GM19193 (cell line): ENCODE results near the gene RHOH.

ENCODE experiments used
- POLR2A ChIP-seq: IDR thresholded peaks from 4 replicates; pipeline ENCODE4 v1.6.1; 2011; ENCODE audit not compliant: insufficient read depth, insufficient read length; ENCODE audit errors: extremely low read depth

The RHOH gene

DNA sequence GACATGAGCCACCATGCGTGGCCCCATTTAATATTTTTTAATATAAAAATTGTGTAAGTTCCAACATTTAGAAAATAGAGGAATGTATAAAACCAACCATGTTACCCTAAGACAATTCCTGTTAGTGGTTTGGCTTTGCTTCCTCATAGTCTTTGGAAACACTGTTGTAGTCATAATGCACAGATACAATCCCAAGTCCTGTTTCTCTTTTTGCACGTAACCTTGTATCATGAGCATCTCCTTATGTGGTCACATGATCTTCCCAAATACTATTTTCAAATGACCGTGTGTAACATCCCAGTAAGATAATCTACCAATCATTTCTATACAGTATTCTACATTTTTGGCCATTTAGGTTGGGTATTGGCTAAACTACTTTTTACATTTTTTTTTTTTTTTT lies 13.9 kb upstream of the RHOH start:
- TF ChIP-seq POLR2A = no peak

DNA sequence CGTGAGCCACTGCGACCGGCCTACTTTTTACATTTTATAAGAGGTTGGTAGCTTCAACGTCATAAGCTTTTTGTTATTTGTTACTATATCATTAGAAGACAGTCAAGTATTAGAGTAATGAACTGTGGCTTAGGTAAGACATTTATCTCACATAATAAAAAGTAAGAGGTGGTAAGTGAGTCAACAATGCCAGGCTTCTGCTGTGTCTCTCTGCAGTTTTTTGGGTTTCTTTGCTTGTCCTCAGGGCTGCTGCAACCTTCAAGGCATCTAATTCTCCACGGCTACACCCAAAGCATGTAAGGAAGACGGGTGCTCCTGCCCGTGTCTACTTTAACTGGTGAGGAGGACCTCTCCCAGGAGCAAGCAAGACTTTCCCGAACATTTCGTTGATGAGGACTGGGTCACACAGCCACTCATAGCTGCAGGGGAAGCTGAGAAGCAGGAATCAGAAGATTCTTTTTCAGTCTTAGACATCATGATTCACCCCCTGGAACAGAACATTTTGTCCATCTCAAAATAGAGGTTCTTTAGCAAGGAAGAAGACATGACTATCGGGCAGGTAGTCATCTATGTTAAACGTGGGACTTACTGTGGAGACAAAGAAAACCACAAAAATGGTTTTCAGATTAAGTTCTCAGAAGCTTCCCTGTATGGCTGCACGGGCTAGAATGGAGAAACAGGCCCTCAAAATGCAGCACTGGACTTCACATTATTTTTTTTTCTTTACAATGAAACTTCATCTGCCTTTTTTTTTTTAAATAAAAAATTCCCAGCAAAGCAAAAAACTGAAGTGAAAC lies 13.0 kb upstream of the RHOH start:
- no peak for TF ChIP-seq POLR2A

DNA sequence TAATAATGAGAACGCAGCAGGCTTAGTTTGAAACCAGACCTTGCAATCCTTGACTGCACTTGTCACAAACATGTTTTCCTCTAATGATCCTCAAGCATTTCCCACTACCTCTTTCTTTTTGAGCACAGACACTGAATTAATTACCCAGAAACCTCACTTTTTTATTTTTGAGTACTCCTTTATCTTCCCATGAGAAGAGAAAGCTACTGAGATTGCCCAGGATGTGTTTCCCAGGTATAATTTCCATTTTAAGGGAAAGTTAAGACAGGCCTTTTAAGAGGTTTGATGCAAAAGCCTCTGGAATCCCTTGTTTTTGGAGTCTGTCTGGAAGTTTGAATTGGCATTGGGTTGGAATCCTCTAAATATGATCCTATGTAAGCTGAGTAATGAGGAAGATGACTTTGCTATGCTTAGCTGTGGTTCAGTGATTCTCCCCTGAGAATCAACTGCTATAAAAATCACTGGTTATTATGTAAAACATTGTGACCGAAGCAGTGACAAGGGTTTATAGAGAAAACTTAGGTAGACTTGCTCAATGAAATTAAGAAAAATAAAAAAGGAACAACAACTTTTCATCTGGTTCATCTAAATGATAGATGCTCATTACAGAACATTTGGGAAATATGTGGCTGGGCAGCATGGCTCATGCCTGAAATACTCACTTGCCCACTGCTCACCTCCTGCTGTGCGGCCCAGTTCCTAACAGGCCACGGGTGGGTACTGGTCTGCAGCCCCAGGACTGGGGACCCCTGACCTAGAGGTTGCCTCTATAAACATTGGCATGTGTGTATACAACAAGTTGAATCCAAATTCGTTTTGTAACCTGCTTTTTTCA lies 10.8 kb upstream of the RHOH start:
- TF ChIP-seq POLR2A = no peak

DNA sequence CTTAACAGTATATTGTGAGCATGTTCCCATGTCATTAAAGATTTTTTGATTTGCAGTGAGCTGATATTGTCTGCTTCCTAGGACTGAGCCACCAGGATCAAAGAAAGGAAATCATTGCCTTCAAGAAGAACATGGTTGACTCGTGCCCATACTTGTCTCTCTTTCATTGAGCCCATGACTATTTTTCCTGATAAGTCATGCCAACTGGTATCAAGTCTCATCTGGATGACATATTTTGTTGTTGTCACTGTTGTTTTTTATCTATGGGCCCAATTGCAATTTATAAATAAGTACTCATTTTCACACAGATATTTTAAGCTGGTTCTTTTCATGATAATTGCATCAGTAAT lies 10.2 kb upstream of the RHOH start:
- TF ChIP-seq POLR2A = no peak

DNA sequence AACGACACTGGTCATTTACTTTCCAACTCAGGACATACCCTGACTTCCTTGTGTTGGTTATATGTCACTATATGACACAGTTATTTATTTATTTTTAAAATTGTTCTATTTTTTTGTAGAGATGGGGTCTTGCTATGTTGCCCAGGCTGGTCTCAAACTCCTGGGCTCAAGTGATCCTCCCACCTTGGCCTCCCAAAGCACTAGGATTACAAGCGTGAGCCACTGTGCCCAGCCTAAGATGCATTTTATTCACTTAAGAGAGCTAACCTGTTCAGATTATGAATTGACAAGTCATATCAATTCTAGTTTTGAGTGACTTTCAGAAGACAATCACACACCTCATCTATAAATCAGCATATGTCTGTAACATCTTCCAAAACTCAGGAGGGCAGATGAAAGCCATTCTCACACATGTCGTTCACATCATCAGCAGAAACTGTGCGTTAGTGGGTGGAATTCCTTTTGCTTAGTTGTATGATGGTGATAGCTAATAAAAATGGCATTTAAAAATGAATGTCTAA lies 9.4 kb upstream of the RHOH start:
- TF ChIP-seq POLR2A = no peak

DNA sequence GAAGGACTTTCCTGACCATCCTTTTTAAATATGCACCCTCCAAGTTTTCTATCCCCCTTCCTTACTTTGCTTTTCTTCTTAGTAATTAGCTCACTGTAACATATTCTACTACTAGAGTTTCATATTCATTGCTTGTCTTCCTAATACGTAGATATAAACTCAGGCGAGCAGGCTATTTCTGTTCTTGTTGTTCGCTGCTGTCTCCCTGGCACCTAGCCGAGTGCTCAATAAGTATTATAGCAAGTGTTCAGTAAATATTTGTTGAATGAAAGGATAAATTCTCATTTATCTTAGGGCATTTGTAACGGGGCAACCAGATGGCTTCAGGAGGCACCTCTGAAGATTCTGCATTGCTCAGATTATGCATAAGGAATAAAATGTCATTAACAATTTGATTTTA lies 6.8 kb upstream of the RHOH start:
- TF ChIP-seq POLR2A = no peak

DNA sequence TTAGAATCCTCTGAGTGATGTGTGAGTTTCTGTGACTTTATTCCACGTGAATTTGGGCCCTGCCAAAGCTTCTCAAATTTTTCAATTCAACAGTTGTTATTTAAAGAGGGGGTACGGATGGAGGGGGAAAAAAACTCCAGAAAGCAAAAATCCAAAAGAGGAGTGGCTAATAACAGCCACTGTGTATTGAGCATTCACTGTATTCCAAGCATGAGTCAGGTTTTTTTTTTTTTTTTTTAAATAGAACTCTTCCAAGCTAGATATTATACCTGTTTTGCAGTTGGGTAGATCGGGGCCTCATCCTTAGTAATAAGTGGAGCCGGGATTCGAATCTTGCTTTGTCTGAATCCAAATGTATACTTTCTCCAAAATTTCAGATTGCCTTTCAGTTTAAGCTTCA lies 6.4 kb upstream of the RHOH start:
- no peak for TF ChIP-seq POLR2A

DNA sequence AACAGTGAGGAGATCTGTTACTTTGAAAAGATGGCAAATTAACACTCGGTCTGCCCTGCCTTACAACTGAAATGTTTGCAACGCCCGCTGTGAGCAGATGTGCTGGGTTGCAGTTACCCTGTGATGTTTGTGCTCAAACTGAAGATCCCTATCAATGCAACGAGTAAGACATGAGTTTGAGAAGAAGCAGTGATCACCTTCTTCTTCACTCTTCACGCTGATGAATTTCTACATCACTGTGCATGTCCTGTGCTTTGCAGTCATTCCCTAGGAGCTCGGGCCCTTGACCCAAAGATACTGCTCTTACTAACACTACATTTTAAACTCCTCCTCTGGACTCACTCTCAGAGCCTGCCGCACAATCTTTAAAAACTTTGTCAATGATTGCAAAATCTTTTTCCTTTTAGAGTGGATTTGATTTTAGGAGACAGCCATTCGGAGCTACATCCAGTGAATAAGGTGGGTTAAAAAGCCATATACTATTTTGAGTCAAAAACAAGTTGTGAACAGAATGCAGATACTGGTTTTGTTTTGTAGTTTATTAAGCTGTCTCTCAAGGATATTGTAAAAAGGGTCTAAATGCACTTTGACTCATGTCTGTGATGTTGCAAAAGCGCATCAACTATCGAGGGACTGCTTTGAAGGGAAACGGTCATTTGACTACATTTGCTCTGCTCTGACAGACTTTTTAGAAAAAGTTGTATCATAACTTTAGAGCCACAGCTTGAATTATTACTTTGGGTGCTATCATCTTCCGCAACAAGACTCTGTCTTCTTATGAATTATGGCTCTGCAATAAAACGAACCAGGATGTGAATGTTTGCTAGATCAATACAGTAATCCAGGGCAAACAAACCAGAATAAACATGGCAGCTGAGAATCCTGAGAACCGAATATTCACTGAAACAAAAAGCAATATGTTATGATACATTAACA lies 5.7 kb upstream of the RHOH start:
- no peak for TF ChIP-seq POLR2A

DNA sequence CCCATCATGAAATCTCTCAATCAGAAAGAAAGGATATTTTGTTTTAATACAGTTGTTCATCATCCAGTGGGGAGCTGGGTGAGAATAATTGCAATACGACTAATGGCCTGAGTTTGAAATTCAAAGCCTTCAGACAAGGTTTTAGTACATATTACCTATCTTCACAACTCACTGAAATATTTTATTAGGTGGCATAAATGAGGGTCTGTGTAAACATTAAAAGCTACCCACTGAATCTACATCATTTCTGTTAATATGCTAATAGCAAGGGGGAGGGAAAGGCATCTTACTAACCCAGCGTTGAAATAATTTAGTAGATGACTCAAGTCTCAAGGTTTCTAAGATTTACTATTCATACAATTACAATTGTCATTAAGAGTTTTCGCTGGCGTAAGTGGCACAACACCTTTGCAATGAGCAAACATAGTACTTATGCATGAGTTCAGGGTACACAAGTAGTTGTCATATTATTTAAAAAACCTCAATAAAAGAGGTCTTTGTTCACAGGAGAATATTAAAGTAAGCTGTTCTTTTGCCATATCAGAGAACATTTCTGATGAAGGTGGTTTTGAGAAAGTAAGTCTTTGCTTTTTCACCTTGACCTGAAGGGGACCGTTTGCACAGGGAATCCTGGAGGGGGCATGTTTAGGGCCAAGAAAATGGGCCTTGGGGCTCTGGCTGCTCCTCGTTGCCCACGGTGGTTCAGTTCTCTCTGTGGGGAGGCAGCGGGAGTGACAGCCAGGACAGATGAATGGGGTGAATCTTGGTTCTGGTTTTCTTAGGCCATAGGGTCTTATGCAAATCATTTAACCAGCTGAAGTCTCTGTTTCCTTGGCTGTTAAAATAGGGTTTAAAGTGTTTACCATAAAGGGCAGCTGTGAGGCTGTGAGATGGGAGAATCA lies 4.5 kb upstream of the RHOH start:
- TF ChIP-seq POLR2A = peak; percentile 58

DNA sequence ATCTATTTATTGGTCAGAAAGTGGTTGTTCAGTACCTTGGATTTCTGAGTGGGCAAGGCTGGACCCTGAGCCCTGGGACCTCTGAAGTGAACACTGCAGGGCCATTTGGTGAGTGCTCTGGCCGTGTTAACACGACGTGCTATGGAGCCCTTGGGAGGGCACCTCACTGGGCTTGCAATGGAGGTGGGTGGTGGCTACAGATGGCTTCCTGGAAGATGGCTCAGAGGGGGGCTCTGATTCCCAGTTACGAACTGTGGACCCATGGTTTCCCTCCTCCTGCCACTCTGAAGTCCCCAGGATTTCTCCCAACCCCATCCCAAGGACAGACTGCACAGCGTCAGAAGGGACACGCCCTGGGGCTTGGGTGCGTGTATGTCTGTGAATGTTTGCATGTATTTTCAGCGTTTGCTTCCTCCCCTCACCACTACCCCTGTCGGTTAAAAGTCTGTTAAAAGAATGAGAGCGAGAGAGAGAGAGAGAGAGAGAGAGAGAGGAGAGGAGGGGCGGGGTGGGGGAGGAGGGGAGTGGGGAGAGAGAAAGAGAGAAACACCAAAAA lies 3.7 kb upstream of the RHOH start:
- TF ChIP-seq POLR2A = peak; percentile 40

DNA sequence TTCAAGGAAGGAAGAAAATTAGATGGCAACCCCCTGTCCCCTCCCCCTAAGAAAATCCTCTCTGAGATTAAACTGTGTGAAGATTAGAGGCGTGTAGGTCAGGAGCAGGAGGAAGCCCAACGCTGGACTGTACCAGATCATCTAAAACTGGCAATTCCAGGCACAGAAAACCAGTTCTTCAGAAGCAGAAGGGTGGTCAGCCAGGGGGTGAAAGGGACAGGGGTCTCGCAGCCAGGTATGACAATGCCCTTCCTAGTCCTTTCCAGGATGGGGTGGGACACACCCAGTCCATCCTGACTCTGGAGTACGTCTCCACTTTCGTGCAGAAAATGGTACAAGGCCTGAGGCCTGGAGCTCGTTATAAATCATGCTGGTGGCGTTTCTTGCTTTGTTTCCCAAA lies 3.3 kb upstream of the RHOH start:
- no peak for TF ChIP-seq POLR2A

DNA sequence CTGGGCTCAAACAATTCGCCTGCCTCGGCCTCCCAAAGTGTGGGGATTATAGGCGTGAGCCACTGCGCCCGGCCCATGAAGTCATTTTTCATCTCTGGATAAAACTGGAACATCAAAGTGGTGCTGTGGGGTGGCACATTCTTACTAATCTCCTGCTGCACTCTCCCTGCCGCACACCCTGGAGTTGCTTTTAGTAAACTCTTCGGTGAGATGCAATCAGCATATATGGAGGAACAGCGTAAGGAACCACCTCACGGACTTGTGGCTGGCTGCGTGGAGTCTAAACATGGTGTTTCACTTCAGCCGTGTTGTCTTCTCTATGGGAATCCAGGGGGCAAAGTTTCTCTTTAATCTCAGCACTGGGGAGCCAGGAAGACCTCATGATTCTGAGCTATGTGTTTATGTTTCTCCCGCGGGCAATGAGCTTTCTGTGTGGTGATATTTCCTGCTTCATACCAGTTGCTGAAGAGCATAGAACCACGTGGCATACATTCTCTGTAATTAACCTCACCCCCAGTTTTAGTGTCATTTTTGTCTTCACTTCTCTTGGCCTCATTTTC lies 2.1 kb upstream of the RHOH start:
- TF ChIP-seq POLR2A = peak; percentile 60

DNA sequence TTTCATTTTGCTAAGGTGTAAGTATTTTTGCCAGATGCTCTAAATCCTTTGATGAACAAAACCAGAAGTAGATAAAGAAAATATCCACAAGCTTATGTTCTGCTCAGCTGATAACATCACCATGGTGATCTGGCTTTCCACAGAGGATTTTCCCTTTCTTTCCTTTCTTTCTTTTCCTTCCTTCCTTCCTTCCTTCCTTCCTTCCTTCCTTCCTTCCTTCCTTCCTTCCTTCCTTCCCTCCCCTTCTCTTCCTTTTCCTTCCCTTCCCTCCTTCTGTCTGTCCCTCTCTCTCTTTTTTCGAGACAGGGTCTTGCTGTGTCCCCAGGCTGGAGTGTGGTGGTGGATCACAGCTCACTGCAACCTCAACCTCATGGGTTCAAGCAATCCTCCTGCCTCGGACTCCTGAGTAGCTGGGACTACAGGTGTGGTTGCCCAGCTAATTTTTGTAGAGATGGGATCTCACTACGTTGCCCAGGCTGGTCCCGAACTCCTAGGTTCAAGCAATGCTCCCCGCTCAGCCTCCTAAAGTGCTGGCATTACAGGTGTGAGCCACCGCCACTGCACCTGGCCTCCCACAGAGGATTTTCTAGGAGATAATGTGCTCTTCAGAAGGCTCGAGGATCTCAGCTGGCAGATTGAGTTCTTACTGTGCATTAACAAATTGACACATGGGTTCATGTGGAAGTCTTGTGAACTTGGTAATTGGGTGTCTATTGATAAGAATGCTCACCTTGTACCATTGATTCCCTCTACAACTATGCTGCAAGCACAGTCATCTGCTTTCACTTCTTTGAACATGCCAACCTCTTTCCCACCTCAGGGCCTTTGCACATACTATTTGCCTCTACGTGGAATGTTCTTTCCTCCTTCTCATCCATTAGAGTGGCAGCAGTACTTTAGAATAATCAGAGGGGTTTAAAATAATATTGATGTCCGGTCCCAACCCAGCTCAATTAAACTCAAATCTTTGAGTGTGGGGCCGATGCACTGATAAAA lies 1.4 kb upstream of the RHOH start:
- TF ChIP-seq POLR2A = no peak

DNA sequence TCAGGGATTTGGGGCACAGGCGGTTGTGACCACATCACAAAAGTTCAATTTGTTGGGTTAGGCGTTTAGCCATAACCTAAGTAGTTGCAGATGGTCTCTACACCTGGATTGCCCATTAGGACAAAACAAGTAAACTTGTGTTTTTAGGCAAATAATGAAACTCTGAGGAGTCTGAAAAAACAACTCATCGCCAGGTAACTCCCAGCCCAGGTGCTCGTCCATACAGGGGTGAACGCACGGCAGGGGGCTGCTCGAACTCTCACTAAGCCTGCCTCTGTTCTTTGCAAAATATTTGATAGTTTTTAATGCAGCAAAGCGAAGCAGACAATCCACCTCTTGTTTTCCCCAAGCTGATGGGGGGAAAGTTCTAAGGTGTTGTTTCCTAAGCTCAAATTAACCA lies 559 bp upstream of the RHOH start:
- TF ChIP-seq POLR2A = no peak
